ENCODE results near the gene ANXA11.
A peak's percentile ranks its signal among the peaks of the same experiment; 100 is the strongest.
"Not testable (repeated sequence)": the region's sequence is repeated elsewhere in the genome, so short reads cannot be mapped to it uniquely, and the experiment has no call there.

The ANXA11 gene

GRCh38 chr10:80205477-80206276 lies at the start of gene ANXA11:
Gene ANXA11 (minus strand): TSS chr10:80205537. CDS start chr10:80172861, 32,676 bp downstream.
- DNase-seq (ENCODE audit: low read depth): peak; percentile 63

GRCh38 chr10:80254726-80255125 lies 49.4 kb upstream of the ANXA11 start:
- not testable (repeated sequence) for DNase-seq (ENCODE audit: low read depth)

GRCh38 chr10:80253963-80254271 lies 48.6 kb upstream of the ANXA11 start:
- not testable (repeated sequence) for DNase-seq (ENCODE audit: low read depth)

GRCh38 chr10:80253266-80253962 lies 48.1 kb upstream of the ANXA11 start:
- DNase-seq (ENCODE audit: low read depth): peak; percentile 28

- no peak for DNase-seq (ENCODE audit: low read depth)
Measured at GRCh38 chr10:80252296-80252887, 47.1 kb upstream of the ANXA11 start.

GRCh38 chr10:80251703-80252280 lies 46.5 kb upstream of the ANXA11 start:
- not testable (repeated sequence) for DNase-seq (ENCODE audit: low read depth)

- DNase-seq (ENCODE audit: low read depth): not testable (repeated sequence)
Measured at GRCh38 chr10:80250399-80250798, 45.1 kb upstream of the ANXA11 start.

DNA sequence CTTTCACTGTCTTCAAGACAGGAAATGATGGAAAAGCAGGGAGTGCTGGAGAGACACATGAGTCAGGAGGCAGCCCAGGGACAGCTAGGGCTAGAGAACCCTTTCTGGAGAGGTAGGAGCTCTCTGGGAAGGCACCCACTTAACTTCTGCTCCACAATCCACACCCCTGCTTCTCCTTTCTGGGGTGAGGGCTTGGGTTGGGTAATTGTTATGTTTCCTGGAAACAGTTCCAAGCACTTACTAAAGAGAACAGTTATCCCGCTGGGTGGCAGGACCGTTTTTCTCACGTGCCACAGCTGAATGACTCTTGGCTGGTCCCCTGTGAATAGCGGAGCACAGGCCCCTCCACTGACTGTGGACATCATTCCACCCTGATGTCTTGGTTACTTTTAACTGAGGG lies 44.6 kb upstream of the ANXA11 start:
- not testable (repeated sequence) for DNase-seq (ENCODE audit: low read depth)

DNA sequence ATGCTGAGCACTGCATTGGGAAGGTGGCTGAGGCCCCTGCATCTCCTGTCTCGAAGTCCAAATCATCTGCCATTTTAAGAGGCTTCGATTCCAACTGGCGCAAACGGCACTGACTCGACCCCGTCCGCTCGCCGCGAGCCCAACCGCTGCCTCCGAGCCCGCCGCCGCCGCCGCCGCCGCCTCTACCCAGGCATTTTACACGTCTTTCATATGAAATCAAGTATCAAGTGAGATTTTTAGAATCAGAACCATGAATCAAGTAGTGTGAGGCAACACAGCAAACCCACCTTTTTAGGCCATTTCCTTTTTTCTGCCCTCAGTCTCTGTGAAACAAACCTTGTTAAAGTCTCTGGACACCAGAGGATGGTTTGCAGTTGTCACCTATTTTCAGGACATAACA lies 42.3 kb upstream of the ANXA11 start:
- DNase-seq (ENCODE audit: low read depth): not testable (repeated sequence)

DNA sequence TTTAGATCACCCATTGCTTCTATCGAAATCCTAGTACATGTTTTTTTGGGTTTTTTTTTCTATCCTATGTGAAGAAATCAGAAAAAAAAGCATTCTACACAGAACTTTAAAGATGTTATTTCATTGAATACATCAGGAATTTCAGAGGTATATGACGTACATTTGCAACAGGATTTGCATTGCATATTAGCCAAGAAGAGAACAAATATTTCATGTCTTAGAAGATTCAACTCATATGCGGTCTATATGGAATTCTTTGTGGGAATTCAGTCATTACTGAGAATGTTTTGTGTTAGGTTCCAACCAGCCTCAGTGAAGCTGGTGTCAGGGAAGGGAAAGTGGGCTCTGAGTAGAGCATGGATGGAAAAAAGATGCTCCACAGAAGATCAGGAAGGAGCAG lies 39.0 kb upstream of the ANXA11 start:
- not testable (repeated sequence) for DNase-seq (ENCODE audit: low read depth)

DNA sequence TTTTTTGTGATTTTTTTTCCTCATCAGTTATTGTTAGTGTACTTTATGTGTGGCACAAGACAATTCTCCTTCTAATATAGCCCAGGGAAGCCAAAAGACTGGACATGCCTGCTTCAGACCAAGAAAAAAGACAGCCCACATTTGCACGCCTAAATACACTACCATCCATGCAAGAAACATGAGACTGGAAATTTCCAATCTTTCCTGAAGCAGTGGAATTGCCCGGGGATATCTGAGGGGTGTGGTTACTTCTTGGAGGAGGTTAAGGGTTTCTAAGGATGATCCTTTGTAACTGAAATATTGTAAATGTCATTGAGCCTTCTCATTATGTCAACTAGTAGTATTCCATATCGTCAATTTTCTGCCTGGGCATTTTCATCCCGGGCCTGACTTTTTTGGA lies 37.0 kb upstream of the ANXA11 start:
- not testable (repeated sequence) for DNase-seq (ENCODE audit: low read depth)

DNA sequence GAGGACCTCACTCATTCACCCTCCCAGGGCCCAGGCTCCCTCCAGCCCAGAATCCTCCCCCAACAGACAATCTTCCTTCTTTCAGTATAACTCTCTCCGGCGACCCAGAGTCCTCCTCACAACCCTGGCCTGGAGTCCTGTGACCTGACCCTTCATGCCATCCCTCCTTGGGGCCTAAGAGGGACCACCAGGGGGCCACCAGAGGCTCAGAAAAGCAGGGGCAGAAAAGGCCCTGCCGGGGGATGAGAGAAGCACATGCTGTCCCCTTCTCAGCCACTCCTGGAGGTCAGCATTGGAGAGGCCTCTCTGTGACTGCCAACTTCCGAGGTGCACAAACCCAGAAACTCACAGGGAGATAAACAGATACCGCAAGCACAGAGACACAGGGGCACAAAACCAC lies 31.1 kb upstream of the ANXA11 start:
- DNase-seq (ENCODE audit: low read depth): not testable (repeated sequence)

DNA sequence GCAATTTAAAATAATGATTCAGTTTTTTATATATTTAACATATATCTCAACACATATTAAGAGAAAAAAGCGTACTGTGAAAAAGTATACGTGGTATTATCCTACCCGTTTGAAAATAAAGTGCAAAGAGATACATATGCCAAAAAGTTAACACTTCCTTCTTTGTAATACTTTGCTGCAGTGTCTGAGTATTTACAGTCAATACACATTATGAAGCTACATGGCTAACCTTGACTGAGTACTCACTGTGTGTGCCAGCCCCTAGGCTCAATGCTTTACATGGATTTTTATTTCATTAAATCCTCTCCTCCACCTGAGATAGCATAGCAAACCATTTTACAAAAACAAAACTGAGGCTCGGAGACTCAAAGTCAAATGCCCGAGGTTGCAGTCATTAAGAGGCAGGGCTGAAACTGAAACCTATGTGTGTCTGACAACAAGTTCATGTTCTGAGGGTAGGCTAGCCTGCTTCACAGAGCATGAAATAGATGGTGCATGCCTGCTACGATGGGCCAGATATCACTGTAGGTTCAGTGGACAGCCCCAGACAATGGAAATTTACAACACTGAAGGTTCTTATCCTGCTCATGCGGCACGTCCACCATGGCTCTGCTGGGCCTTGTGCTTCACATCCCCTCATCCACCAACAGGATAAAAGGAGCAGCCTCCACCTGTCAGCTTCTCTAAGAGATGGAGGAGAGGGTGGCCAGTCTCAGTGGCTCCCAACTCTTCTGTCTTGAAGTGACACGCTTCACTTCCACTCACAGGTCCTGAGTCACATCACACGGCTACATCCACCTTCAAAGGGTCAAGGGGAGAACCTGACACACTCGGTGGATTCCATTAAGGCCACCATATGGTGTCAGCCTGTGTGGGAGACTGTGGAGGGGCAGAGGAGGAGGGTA lies 29.2 kb upstream of the ANXA11 start:
- not testable (repeated sequence) for DNase-seq (ENCODE audit: low read depth)

- DNase-seq (ENCODE audit: low read depth): not testable (repeated sequence)
Measured at GRCh38 chr10:80233871-80234270, 28.5 kb upstream of the ANXA11 start.

DNA sequence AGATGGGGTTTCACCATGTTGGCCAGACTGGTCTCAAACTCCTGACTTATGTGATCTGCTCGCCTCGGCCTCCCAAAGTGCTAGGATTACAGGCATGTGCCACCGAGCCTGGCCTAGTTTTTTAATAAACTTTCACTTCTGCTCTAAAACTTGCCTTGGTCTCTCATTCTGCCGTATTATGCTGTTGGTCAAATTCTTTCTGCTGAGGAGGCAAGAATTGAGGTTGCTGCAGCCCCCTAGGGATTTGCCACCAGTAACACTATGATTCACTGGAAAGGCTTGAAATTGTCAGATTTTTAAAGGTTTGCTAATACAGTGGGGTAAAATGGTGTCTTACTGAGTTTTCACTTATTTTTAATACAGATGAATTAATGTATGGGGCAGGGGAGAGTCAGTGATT lies 21.4 kb upstream of the ANXA11 start:
- not testable (repeated sequence) for DNase-seq (ENCODE audit: low read depth)

- not testable (repeated sequence) for DNase-seq (ENCODE audit: low read depth)
Measured at GRCh38 chr10:80223031-80223419, 17.7 kb upstream of the ANXA11 start.

- DNase-seq (ENCODE audit: low read depth): not testable (repeated sequence)
Measured at GRCh38 chr10:80218878-80219277, 13.5 kb upstream of the ANXA11 start.

- DNase-seq (ENCODE audit: low read depth): not testable (repeated sequence)
Measured at GRCh38 chr10:80214368-80214982, 9.1 kb upstream of the ANXA11 start.

GRCh38 chr10:80212535-80213115 lies 7.3 kb upstream of the ANXA11 start:
- not testable (repeated sequence) for DNase-seq (ENCODE audit: low read depth)

- DNase-seq (ENCODE audit: low read depth): no peak
Measured at GRCh38 chr10:80211786-80212185, 6.4 kb upstream of the ANXA11 start.

GRCh38 chr10:80210259-80210658 lies 4.9 kb upstream of the ANXA11 start:
- no peak for DNase-seq (ENCODE audit: low read depth)
